HG03095 (cell line): ENCODE measurements around the gene CACNA2D2.

Experiments used
- ATAC-seq: cut with Tn5 transposase; IDR thresholded peaks from one replicate; pipeline ENCODE4 v1.9.1; 2021; ENCODE audit warnings: moderate library complexity; ENCODE audit not compliant: unreplicated experiment

CACNA2D2 gene

GRCh38 chr3:50467919-50468318 lies 35.5 kb downstream of the CACNA2D2 start:
- no peak for ATAC-seq

DNA sequence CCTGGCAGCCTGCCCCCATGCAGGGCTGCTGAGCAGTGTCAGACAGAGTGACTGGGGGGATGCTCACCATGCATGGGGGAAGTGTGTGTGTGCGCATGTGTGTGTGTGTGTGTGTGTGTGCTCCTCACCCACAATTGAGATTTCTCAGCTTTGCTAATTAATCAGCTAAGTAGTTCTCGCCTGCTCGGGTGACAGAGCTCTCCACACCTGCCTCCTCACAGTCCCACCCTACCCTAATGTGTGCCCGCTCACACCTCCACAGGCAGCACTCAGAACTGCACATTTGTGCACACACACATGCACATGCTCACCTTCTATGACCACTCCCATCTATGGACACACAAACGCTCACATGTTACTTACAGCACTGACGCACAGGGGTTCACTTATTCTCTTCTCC lies 37.3 kb downstream of the CACNA2D2 start:
- no peak for ATAC-seq

GRCh38 chr3:50464569-50464968 lies 38.9 kb downstream of the CACNA2D2 start:
- ATAC-seq: no peak

DNA sequence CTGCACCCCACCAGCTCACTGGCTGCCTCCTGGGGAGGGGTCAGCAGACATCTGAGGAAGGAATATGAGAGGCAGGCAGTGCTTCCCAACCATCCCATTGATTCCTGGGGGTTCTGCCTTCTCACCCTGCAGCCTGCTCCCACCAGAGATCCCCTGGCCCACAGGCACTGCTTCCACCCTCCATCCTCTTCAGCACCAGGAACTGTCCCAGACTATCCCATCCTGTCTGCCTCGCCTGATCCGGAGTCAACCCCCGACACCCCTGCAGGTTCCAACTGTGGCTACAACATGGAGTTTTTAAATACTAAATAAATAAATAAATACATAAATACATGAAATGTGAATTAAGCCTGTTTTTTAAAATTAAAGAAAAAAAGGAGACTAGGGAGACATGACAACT lies 43.6 kb downstream of the CACNA2D2 start:
- ATAC-seq: no peak

- ATAC-seq: no peak
These were observed 45.4 kb downstream of the CACNA2D2 start for GRCh38 chr3:50457988-50458387.

- ATAC-seq: no peak
These were observed 48.0 kb downstream of the CACNA2D2 start for GRCh38 chr3:50455161-50456018.

- no peak for ATAC-seq
These were observed 48.9 kb downstream of the CACNA2D2 start for GRCh38 chr3:50454481-50455070.

DNA sequence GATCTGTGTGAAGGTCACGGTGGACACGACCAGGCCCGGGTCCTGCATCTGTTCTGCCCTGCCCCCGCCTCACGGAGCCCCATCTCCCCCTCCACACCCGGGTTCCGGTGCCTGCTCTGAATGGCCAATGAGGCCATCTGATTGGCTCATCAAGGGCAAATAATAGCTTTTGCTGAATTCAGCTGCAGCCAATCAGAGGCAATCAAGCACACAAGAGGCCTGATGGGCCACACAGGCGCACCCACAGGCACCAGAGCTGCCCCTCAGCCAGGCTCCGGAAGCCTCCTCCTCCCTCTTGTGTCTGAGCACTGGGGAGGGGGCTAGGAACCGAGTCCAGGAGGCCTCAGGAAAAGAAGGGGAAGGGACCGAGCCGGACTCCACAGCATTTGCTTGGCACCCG lies 49.5 kb downstream of the CACNA2D2 start:
- no peak for ATAC-seq

DNA sequence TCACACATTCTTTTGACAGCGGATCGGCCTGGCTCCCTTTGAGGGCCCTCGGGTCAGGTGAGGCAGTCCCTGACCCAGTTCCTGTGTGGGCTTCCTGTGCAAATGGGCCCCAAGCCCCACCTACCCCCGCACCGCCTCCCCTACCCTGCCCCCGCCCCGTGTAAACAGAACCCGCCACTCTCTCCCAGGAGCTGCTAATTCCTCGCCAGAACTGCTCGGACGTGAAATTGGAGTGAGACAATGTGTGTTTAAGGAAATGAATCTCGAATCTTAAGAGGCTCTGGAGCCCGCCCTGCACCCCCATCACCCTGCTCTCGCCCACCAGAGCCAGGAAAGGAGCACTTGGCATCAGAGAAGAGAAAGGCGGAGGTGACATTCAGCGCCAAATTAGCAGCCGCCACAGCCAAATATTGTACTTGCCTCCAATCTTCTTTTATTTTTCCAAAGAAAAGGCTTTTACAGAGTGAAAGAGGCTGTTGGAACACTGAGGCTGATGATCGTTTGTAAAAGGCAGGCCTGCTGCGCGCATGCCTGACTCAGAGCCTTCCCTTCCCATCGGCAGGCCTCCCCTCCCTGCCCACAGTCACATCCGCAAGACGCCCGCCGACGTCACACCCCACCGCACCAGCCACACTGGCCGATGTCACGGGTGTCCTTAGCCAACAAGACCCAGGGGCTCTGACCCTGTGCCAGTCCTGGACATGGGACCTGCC lies 53.1 kb downstream of the CACNA2D2 start:
- ATAC-seq: no peak

DNA sequence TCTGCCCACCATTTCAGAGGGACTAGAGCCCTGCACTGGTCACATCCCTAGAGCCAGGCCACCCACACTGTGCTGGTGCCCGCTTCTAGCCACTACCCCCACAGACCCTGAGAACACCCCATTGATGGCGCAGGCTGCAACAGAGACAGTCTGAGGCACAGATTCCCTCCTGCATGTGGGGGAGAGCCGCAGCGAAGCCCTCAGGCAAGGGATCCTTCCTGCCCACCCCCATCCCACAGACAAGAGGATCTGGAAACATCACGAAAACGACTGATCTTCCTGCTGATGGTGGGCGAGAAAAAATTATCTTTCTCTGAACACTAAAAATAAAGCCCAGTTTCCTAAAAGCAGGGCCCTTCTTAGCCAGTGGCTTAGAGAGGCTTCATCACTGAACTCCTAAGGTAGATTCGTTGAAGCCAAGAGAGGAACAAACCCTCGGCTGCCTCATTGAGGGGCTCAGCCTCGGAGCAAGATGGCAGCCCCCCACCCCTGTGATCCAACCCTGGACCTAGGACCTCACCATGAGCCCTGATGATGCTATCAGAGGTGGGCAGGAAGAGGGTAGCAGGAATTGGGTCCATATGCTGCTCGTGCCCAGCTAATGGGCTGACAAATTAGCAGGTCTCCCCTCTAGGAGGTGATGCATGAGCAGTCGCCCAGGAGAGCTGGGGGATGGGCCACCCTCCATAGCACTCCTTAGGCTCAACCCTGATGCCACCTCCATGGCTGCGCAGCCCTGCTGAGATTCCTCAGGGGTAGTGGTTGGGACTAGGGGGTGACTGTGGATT lies 54.5 kb downstream of the CACNA2D2 start:
- no peak for ATAC-seq

DNA sequence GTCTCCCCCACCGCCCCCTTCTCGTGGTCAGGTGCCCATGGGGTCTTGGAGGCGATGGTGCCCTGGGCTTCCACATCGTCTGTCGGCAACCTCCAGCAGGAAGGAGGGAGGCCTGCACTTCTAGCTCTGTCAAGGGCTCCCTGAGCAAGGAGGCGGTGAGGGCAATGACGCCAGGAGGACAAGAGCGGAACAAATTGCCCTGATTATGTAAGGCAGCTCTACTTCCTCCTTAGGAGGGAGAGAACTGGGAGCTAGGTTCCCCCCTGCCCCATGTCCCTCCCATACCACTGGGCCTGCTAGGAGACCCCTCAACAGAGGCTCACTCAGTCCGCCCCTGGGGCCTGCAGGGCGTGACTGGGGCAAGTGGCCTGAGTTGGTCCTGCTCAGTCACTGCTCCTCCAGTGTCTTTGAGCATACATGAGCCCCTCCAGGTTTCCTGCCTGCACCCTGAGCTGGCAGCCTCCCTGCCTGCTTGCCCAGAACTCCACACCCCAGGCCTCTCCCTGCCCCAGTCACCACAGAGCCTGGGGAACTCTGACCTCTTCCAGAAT lies 56.1 kb downstream of the CACNA2D2 start:
- ATAC-seq: no peak

DNA sequence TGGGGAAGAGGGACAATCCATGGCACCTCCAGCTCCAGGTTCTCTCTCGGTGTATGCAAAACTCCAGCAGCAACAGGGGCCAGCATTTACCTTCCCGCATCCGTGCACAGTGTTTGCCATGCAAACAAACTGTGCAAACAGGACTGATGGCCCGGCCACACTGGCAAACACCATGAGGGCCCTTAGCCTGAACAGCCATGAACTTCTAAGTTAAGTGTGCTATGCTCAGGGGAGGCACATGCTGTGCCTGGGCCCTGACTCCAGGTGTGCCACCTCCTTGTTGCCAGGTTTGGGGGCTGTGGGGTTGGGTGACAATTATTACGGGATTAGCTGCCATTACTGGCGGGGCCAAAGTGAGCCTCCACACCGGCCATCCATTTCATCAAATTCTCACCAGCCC lies 57.5 kb downstream of the CACNA2D2 start:
- no peak for ATAC-seq

GRCh38 chr3:50444782-50445181 lies 58.7 kb downstream of the CACNA2D2 start:
- no peak for ATAC-seq

GRCh38 chr3:50444213-50444612 lies 59.2 kb downstream of the CACNA2D2 start:
- ATAC-seq: no peak

DNA sequence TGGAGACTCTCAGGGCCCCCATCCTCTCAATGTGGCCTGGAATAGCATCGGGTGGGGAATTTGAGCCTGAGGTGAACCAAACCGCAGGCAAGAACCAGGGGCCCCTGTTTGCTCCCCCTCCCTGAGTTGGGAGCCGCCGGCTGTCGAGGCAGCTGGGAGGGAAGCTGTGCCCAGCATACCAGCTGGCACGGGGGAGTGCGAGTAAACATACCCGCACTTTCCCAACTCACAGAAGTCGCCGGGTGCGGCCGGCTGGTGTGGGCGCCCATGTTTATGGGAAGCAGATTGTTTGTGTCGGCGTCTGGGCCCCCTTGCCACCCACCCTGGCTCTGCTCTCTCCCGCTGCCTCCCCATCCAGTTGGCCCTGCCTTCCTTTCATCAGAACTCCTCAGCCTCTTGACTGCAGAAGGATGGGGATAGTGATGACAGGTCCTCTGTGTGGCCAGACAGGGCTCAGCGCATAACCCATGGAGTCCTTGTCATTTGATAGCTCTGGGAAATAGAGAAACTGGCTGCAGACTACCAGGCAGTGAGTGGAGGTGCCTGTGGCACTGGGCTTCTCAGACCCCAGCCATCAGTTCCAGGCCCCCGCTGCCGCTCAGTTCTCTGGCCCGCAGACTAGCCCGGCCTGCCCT lies 60.4 kb downstream of the CACNA2D2 start:
- no peak for ATAC-seq

DNA sequence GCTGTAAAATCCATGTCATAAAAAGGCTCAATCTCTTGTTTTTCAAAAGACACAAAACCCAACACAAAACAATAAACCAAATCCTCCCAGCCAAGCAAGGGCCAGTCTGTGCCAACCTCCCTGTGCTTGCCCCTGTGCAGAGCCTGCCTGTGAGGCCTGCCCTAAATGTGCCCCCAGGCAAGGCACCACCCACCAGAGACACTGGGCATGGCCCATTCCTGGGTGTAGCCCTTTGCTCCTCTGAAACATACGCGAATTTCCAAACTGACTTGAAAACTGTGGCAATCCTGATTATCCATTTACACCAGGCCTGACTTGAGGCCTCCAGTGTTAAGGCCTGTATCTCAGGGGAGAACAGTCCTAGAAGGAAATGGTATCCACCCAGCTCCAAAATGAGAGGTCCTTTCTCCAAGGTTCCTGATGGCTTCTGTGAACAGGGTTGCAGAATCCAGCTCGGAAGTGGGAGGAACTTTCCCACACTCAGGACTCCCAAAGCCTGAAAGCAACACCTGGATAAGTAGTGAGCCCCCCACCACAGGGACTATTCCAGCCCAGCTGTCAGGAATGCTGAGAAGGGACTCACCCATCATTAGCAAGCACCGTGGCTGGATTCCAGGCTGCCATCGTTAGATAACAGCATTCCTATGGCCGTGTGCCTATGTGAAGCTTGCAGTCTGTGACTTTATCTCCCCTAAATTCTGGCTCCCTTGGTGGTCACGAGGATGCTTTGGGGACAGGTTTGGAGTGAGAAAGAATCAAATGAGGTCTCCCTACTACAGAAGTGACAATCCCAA lies 61.8 kb downstream of the CACNA2D2 start:
- no peak for ATAC-seq

GRCh38 chr3:50436114-50436674 lies 67.2 kb downstream of the CACNA2D2 start:
- no peak for ATAC-seq

GRCh38 chr3:50435371-50436113 lies 67.9 kb downstream of the CACNA2D2 start:
- ATAC-seq: no peak

DNA sequence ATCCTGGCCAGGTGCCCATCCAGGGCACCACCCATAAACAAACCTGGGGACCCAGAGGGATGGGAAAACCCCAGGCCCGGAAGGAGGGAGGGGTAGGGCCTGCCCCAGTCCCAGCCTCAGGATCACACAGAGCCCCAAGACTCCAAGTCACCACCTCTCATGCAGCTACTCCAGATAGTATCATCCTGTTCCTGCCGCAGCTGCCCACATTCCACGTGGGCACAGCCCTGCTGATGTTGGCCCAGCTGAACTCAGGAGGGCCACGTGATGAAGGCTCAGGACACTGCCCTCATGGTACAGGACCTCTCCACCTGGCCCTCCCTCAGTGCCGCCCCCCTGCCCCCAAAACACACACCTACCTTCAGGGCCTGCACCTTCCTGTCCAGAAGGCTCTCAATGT lies 69.5 kb downstream of the CACNA2D2 start:
- no peak for ATAC-seq
